ENCODE measurements around the gene SIDT1.

- TF ChIP-seq CTCF (IDR thresholded peaks at IDR 0.05) (no peak), POLR2A (IDR thresholded peaks at IDR 0.05) (no peak)
Measured at GRCh38 chr3:113668015-113668414, 135.7 kb downstream of the SIDT1 start.

Measured in heart left ventricle (tissue), 13 donors.